ENCODE measurements around the gene SLN. TPM values are rescaled to one million over a fixed set of nuclear protein-coding genes. Genes with fewer than 3 reads are reported as not detected.

The SLN gene
- total RNA-seq, 1 donor from 2014 or later = not detected

- intact Hi-C loops (cut with DNase I) = no loop called here
- H3K4me1 ChIP-seq = no peaks in the 10 kb centered on the region
- no peak overlapping the region for H3K4me3 ChIP-seq
- no peaks in the 10 kb centered on the region for H3K9me3 ChIP-seq
- TF ChIP-seq, protein P1, sequence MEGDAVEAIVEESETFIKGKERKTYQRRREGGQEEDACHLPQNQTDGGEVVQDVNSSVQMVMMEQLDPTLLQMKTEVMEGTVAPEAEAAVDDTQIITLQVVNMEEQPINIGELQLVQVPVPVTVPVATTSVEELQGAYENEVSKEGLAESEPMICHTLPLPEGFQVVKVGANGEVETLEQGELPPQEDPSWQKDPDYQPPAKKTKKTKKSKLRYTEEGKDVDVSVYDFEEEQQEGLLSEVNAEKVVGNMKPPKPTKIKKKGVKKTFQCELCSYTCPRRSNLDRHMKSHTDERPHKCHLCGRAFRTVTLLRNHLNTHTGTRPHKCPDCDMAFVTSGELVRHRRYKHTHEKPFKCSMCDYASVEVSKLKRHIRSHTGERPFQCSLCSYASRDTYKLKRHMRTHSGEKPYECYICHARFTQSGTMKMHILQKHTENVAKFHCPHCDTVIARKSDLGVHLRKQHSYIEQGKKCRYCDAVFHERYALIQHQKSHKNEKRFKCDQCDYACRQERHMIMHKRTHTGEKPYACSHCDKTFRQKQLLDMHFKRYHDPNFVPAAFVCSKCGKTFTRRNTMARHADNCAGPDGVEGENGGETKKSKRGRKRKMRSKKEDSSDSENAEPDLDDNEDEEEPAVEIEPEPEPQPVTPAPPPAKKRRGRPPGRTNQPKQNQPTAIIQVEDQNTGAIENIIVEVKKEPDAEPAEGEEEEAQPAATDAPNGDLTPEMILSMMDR (IDR thresholded peaks at IDR 0.05) = no peak
- no peaks in the 10 kb centered on the region for H3K36me3 ChIP-seq
- H3K27me3 ChIP-seq = no peaks in the 10 kb centered on the region
- DNase-seq (ENCODE audit: low spot score in 2 of 2) = no peak
- H3K27ac ChIP-seq = no peak overlapping the region
These were observed 12.2 kb downstream of the SLN start for GRCh38 chr11:107699371-107700285.

DNA sequence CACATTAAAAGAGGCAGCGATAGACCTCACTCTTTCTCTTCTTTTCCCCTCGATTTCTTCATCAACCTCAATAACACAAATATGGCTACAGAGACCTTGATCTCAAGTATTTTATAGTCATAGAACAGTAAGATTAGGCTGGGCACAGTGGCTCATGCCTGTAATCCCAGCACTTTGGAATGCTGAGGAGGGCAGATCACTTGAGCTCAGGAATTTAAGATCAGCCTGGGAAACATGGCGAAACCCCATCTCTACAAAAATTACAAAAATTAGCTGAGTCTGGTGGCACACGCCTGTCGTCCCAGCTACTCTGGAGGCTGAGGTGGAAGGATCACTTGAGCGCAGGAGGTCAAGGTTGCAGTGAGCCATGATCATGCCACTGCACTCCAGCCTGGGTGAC lies 14.6 kb downstream of the SLN start:
- DNase-seq (ENCODE audit: low spot score in 2 of 2) = no peak
- Histone ChIP-seq H3K4me3 (no peak overlapping the region), H3K36me3 (no peaks in the 10 kb centered on the region), H3K27ac (no peak overlapping the region), H3K27me3 (no peaks in the 10 kb centered on the region), H3K9me3 (no peaks in the 10 kb centered on the region), H3K4me1 (no peaks in the 10 kb centered on the region)
- TF ChIP-seq, protein P1 (IDR thresholded peaks at IDR 0.05) = no peak
- intact Hi-C loops (cut with DNase I) = no loop called here

GRCh38 chr11:107696140-107696539 lies 15.7 kb downstream of the SLN start:
- DNase-seq (ENCODE audit: low spot score in 2 of 2) = no peak
- Histone ChIP-seq H3K9me3 (no peaks in the 10 kb centered on the region), H3K27me3 (no peaks in the 10 kb centered on the region), H3K4me3 (no peak overlapping the region), H3K27ac (no peak overlapping the region), H3K36me3 (no peaks in the 10 kb centered on the region), H3K4me1 (no peaks in the 10 kb centered on the region)
- intact Hi-C loops (cut with DNase I) = no loop called here
- TF ChIP-seq, protein P1 (IDR thresholded peaks at IDR 0.05) = no peak

DNA sequence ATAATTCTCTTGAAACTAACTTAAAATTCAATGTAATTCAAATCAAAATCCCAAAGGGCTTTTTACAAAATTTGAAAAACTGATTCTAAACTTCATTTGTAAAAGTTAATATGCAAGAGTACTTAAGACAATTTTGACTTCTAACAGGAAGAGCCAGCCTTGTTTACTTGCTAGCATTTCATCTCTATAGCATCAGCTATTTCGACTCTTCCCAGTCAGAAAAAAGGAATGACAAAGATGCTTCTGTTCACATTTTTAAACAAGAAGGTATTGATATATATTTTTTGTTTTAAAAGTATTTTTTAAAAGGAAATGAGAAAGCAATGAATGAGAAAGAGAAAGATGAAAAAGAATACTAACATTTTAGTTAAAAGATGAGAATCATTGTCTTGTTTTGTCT lies 16.4 kb downstream of the SLN start:
- intact Hi-C loops (cut with DNase I) = no loop called here
- Histone ChIP-seq H3K4me3 (no peak overlapping the region), H3K4me1 (peaks cover 0 to 2% of the 10 kb centered on the region in 2 donors), H3K36me3 (no peaks in the 10 kb centered on the region), H3K27me3 (no peaks in the 10 kb centered on the region), H3K9me3 (no peaks in the 10 kb centered on the region), H3K27ac (no peak overlapping the region)
- no peak for DNase-seq (ENCODE audit: low spot score in 2 of 2)
- TF ChIP-seq, protein P1 (IDR thresholded peaks at IDR 0.05) = no peak

- Histone ChIP-seq H3K27ac (no peak overlapping the region), H3K36me3 (no peaks in the 10 kb centered on the region), H3K9me3 (no peaks in the 10 kb centered on the region), H3K4me1 (peaks cover 0 to 13% of the 10 kb centered on the region in 2 donors), H3K4me3 (no peak overlapping the region), H3K27me3 (no peaks in the 10 kb centered on the region)
- intact Hi-C loops (cut with DNase I) = no loop called here
- DNase-seq (ENCODE audit: low spot score in 2 of 2) = no peak
- TF ChIP-seq, protein P1 (IDR thresholded peaks at IDR 0.05) = no peak
These were observed 20.7 kb downstream of the SLN start for GRCh38 chr11:107691000-107691750.

All from ascending aorta (tissue), 2 donors.